Spleen (tissue), 11 donors: Measurements from ENCODE around the gene TAOK2. TPM values are rescaled to one million over a fixed set of nuclear protein-coding genes. Genes with fewer than 3 reads are reported as not detected.
A peak's percentile ranks its signal among the peaks of the same experiment; 100 is the strongest.

Experiments
- DNase-seq: peaks from one replicate; pipeline ENCODE4 v3.0.0-alpha.2; 2020
- H3K27ac ChIP-seq, 8 donors: fragments of 200-600 bp; sonication (generic) in 7 of 8; 1 replicate in 4 of 8; 2 replicates in 4 of 8; pipeline versions ENCODE4 v1.5.0 to v1.8.0; 2016 to 2021; ENCODE audit warnings: inconsistent platforms in 4 of 8, mild to moderate bottlenecking in 4 of 8, moderate library complexity in 1 of 8
- H3K27me3 ChIP-seq, 7 donors: fragments of 200-600 bp; sonication (generic) in 6 of 7; replicated peaks in 1 of 7; 1 replicate in 4 of 7; 2 replicates in 3 of 7; pipeline versions ENCODE4 v1.5.0 to v1.8.0; 2016 to 2021; ENCODE audit warnings: inconsistent platforms in 3 of 7, mild to moderate bottlenecking in 1 of 7
- H3K36me3 ChIP-seq, 6 donors: fragments of 200-600 bp; sonication (generic) in 5 of 6; 1 replicate in 4 of 6; 2 replicates in 2 of 6; pipeline versions ENCODE4 v1.5.0 to v1.8.0; 2016 to 2021; ENCODE audit warnings: inconsistent platforms in 2 of 6
- H3K4me1 ChIP-seq, 6 donors: fragments of 200-600 bp; sonication (generic) in 5 of 6; 1 replicate in 3 of 6; 2 replicates in 3 of 6; pipeline versions ENCODE4 v1.5.0 to v1.8.0; 2016 to 2021; ENCODE audit warnings: inconsistent platforms in 3 of 6
- H3K4me3 ChIP-seq, 8 donors: fragments of 200-600 bp; sonication (generic) in 7 of 8; 1 replicate in 4 of 8; 2 replicates in 4 of 8; pipeline versions ENCODE4 v1.5.0 to v1.8.0; 2016 to 2021; ENCODE audit warnings: inconsistent platforms in 4 of 8, mild to moderate bottlenecking in 4 of 8, moderate library complexity in 2 of 8
- H3K9me3 ChIP-seq, 8 donors: fragments of 200-600 bp; sonication (generic) in 7 of 8; 1 replicate in 4 of 8; 2 replicates in 4 of 8; pipeline versions ENCODE4 v1.5.0 to v1.8.0; 2016 to 2021; ENCODE audit warnings: inconsistent platforms in 4 of 8
- POLR2A ChIP-seq, 3 donors: fragments of 450-650 bp; IDR thresholded peaks; one replicate each; pipeline ENCODE4 v1.5.1; 2017; ENCODE audit warnings: antibody characterized with exemption in 3 of 3, mild to moderate bottlenecking in 1 of 3
- POLR2AphosphoS5 ChIP-seq, 3 donors: sonication (generic); formaldehyde crosslinking; IDR thresholded peaks; one replicate each; pipeline ENCODE4 v1.5.1; 2017; ENCODE audit warnings: antibody characterized with exemption in 3 of 3
- WGBS, 5 donors: extraction: QIAGEN DNeasy Blood & Tissue Kit in 3 of 5; methylation state at CpG; one replicate each; pipeline versions ENCODE4 v1.1.5 to v1.1.7; 2013 to 2018; 5-methylcytosine and 5-hydroxymethylcytosine counted together
- intact Hi-C: fragments of 100-400 bp; cut with DNase I; formaldehyde crosslinking; loops from one replicate; pipeline ENCODE4 v1.15.0; 2023; ENCODE audit warnings: low total_unique reads
- polyA plus RNA-seq, 3 donors: library from polyadenylated mRNA; stranded (reverse); fragments of 200-250 nt; gene quantifications; one replicate each; pipeline ENCODE4 v1.2.1, GENCODE V29; 2013
- total RNA-seq, 7 donors: library from RNA; depleted of rRNA in 3 of 7; stranded (reverse); fragments of >200 nt in 3 of 7; fragmentation: NEBNext Ultra II Directional in 4 of 7; extraction: Animal tissue kit (Norgen Biotek cat#: 25700) in 4 of 7; gene quantifications; one replicate each; pipeline versions ENCODE4 v1.1.0 to v1.2.1, GENCODE V29; 2016 to 2021
- TF ChIP-seq, protein P1 (sequence below), 11 experiments: fragments of 200-600 bp in 7 of 11; fragments of 450-650 bp in 4 of 11; sonication (generic) in 4 of 11; IDR thresholded peaks in 8 of 11; conservative IDR thresholded peaks in 3 of 11; 1 replicate in 7 of 11; 2 replicates in 4 of 11; pipeline versions ENCODE4 v1.4.0 to v1.8.0; 2016 to 2021; ENCODE audit warnings: antibody characterized with exemption in 11 of 11, inconsistent platforms in 4 of 11, mild to moderate bottlenecking in 1 of 11
- donor health status: healthy with polysubstance abuse.
- donor health status: DM: no; HTN: no; CAD: no; lungs with moderate emphysema.
- donor health status: DM: no; HTN: no; CAD: no.
- donor health status: Bipolar disorder and iron deficiency.
- donor health status: healthy.
- donor health status: DM: no; HTN: no; CAD: no.
- donor health status: DM: yes; HTN: yes; CAD: no.

The TAOK2 gene
- total and polyA plus RNA-seq, 10 donors, result 13.2 to 96.5 (median 71.6) TPM

DNA sequence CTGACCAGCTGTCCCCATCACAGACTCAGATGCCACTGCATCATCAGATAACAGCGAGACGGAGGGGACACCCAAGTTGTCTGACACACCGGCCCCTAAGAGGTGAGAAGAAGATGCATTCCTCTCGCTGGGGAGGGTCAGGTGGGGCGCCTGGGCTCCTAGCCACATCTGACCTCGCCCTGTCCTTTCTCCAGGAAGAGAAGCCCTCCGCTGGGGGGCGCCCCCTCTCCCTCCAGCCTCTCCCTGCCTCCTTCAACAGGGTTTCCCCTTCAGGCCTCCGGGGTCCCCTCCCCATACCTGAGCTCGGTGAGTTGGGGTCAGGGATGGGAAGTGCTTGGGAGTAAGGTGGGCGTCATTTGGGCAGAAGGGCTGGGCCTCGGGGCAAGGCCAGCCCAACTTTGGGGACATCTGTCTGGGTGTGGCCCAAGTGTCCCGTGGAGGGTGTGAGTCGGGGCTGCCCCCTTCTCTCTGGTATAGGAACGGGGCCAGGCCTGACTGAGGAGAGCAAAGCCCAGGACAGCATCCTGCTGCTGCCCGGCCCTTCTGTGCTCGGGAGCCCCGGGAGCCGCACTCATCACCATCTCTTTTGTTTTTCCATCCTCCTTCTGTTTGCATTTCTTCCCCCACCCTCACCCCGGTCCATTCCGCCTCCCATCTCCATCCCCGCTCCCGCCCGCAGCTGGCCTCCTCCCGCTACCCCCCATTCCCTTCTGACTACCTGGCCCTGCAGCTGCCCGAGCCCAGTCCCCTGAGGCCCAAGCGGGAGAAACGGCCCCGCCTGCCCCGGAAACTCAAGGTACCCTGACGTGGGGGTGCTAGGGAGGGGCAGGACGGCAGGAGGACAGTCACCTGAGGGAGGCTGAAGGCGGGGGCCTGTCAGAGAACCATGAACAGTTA lies 27.3 kb downstream of the TAOK2 start:
- no peak overlapping the region for H3K4me3 ChIP-seq
- H3K27ac ChIP-seq, result no peak overlapping the region
- 89 to 93% (median 89%) methylated on average over 29 to 33 of the region's 33 CpGs for WGBS, 5 donors
- intact Hi-C loops, result loop anchor here (5.0 kb wide), 1 partner anchor 39 kb away; the partner anchor contains the start of gene TMEM219
- no peaks in the 10 kb centered on the region for H3K27me3 ChIP-seq
- DNase-seq, result peak; percentile 71
- no peaks in the 10 kb centered on the region for H3K9me3 ChIP-seq
- peak in 1 of 3 donors; percentile 16 for TF ChIP-seq POLR2AphosphoS5 (IDR thresholded peaks at IDR 0.05)
- TF ChIP-seq, protein P1, sequence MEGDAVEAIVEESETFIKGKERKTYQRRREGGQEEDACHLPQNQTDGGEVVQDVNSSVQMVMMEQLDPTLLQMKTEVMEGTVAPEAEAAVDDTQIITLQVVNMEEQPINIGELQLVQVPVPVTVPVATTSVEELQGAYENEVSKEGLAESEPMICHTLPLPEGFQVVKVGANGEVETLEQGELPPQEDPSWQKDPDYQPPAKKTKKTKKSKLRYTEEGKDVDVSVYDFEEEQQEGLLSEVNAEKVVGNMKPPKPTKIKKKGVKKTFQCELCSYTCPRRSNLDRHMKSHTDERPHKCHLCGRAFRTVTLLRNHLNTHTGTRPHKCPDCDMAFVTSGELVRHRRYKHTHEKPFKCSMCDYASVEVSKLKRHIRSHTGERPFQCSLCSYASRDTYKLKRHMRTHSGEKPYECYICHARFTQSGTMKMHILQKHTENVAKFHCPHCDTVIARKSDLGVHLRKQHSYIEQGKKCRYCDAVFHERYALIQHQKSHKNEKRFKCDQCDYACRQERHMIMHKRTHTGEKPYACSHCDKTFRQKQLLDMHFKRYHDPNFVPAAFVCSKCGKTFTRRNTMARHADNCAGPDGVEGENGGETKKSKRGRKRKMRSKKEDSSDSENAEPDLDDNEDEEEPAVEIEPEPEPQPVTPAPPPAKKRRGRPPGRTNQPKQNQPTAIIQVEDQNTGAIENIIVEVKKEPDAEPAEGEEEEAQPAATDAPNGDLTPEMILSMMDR (IDR thresholded peaks at IDR 0.05 in 8 of 11, conservative IDR thresholded peaks at IDR 0.05 in 3 of 11), result no peak
- peaks cover 8 to 40% (median 28%) of the 10 kb centered on the region in 6 donors for H3K4me1 ChIP-seq
- peaks cover 0 to 87% (median 20%) of the 10 kb centered on the region in 6 donors for H3K36me3 ChIP-seq

DNA sequence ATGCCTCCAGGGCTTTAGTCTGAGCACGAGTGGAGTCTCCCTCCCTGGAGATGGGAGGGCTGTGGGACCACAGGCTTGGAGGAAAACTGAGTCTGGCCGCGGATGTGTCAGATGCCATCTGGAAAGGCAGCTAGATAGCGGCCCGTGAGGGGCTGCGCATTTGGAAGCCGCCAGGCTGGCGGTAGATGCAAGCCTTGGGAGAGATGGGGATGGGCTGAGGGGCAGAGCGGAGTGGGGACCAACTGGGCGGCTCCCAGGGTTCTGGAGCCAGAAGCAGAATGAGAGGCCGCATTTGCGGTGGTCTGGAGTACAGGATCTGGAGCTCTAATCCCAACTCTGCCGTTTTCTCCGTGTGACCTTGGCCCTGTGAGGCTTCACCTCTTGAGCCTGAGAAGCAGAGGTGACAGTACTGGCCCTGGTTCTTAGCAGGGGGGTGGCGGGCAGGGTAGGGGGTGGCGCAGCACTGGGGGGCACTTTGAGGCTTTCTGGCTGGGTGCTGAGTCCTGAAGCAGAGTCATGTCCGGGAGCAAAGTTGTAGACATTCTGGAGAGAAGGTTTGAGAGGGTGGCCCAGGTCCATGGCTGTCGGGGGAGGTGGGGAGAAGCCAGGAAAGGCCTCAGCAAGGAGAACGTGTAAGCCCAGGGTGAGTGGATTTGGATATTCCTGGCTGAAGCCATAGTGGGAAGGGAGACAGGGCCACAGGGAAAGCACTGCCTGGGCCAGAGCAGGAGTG lies 29.1 kb downstream of the TAOK2 start:
- WGBS, 5 donors, result 85 to 93% (median 90%) methylated on average over 19 of the region's 19 CpGs
- peak; percentile 65 for DNase-seq
- Histone ChIP-seq H3K4me1 (peaks cover 0 to 25% (median 14%) of the 10 kb centered on the region in 6 donors), H3K36me3 (peaks cover 0 to 85% (median 20%) of the 10 kb centered on the region in 6 donors), H3K27ac (no peak overlapping the region), H3K4me3 (no peak overlapping the region), H3K9me3 (no peaks in the 10 kb centered on the region), H3K27me3 (no peaks in the 10 kb centered on the region)
- intact Hi-C loops, result loop anchor here (5.0 kb wide), 1 partner anchor 40 kb away; the partner anchor contains the start of gene TMEM219
- TF ChIP-seq POLR2AphosphoS5 (IDR thresholded peaks at IDR 0.05) (peak in 1 of 3 donors; percentile 28), POLR2A (IDR thresholded peaks at IDR 0.05) (no peak)

DNA sequence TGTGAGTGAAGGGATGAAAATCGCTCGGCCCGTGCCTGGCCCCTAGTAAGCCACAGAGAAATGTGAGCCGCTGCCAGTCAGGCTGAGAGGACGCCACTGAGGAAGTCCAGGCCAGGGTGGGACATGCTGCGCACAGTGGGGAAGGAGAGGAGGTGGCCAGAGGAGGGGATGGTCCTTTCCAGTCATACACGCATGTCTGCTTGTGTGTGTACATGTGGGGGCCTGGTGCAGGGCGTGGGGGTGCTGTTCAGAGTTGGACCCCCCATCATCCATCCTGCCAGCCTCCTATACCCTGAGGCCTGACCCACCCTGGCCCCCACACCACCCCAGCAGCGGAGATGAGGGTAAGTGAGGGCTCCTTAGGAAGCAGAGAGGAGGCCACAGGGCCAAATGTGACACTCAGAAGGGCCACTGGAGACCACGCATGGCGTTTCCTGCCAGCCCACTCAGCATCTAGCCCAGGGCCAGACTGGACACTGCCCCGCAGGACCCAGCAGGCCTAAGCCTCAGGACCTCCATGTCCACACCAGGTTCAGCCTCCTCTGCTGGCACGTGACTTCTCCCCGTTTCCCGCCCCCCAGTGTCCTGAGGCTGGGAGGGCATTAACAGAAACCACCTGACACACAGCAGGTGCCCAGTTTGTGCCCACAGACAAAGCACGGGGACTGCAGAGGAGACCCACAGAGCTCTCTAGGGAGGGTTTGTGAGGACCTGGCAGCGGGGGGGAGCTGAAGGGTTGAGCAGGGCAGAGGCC lies 30.2 kb downstream of the TAOK2 start:
- DNase-seq, result peak; percentile 58
- H3K9me3 ChIP-seq, result no peaks in the 10 kb centered on the region
- H3K4me1 ChIP-seq, result peaks cover 0 to 19% (median 12%) of the 10 kb centered on the region in 6 donors
- peaks cover 0 to 74% (median 20%) of the 10 kb centered on the region in 6 donors for H3K36me3 ChIP-seq
- WGBS, 5 donors, result 79 to 90% (median 87%) methylated on average over 15 to 17 of the region's 17 CpGs
- intact Hi-C loops, result loop anchor here (5.0 kb wide), 1 partner anchor 42 kb away; the partner anchor contains the start of gene TMEM219
- TF ChIP-seq POLR2AphosphoS5 (IDR thresholded peaks at IDR 0.05) (no peak), POLR2A (IDR thresholded peaks at IDR 0.05) (no peak)
- TF ChIP-seq, protein P1 (IDR thresholded peaks at IDR 0.05 in 8 of 11, conservative IDR thresholded peaks at IDR 0.05 in 3 of 11), result no peak
- peaks cover 0 to 8% (median 0%) of the 10 kb centered on the region in 7 donors for H3K27me3 ChIP-seq
- no peak overlapping the region for H3K27ac ChIP-seq
- no peak overlapping the region for H3K4me3 ChIP-seq

DNA sequence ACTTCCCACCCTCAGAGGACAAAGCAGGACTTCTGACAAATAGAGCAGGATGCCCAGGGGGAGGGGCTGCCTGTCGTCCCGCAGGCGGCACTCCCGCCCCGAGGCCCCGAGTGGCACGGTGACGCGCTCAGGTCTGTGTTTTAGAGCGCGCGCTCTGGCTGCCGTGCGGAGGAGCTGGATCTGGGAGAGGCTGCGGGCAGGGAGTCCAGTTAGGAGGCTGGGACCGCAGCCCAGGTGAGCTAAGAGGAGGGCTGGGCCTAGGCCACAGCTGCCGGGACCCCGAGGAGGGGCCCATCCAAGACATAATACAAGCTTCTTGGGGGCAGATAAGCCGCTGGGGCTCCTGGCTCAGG lies 30.7 kb downstream of the TAOK2 start:
- no peak overlapping the region for H3K27ac ChIP-seq
- intact Hi-C loops, result loop anchor here (5.0 kb wide), 1 partner anchor 42 kb away; the partner anchor contains the start of gene TMEM219
- no peak for TF ChIP-seq POLR2A (IDR thresholded peaks at IDR 0.05)
- peak in 1 of 3 donors; percentile 56 for TF ChIP-seq POLR2AphosphoS5 (IDR thresholded peaks at IDR 0.05)
- WGBS, 5 donors, result 62 to 76% (median 72%) methylated on average over 11 to 19 of the region's 19 CpGs
- peaks cover 0 to 19% (median 12%) of the 10 kb centered on the region in 6 donors for H3K4me1 ChIP-seq
- H3K9me3 ChIP-seq, result no peaks in the 10 kb centered on the region
- no peak overlapping the region for H3K4me3 ChIP-seq
- peaks cover 0 to 70% (median 20%) of the 10 kb centered on the region in 6 donors for H3K36me3 ChIP-seq
- H3K27me3 ChIP-seq, result peaks cover 0 to 14% (median 4%) of the 10 kb centered on the region in 7 donors
- peak; percentile 70 for DNase-seq
